ENCODE measurements around the gene FCHO1. TPM values are rescaled to one million over a fixed set of nuclear protein-coding genes. Genes with fewer than 3 reads are reported as not detected.

Gene FCHO1
- total and polyA plus RNA-seq, 10 of the 15 experiments (the other 5 are each of a cell fraction or from before 2014, with no cell fraction given), result 0.14 to 45.8 (median 15.8) TPM

DNA sequence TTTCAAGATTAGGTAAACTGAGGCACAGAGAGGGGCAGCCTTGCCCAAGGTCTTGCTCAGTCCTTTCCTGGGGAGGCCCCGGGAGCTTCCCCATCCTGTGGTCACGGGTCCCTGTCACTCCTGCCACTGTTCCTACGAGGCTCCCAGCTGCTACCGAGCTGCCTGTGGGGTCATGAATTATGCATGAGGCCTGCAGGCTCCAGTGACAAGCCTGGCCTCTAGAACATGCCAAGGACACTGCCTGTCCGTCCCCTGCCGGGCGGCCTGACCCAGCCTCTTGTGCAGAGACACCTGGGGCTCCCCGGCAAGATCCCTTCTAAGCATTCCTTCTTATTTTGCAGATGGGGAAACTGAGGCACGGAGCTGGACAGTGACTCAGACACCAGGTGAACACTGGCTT is 2.7 kb downstream of the FCHO1 start:
- no peaks in the 10 kb centered on the region for H4K20me1 ChIP-seq (ENCODE audit: control insufficient read depth, insufficient read depth)
- no peak for FAIRE-seq
- H3K4me1 ChIP-seq (ENCODE audit: control insufficient read depth, insufficient read depth, low read length), result peaks cover 56% of the 10 kb centered on the region
- H3K4me3 ChIP-seq, result no peak overlapping the region
- POLR2A ChIA-PET, result interaction anchor here (0.6 to 3.0 kb wide), 8 partner anchors 9 to 636 kb away, joined by 3 to 23 read pairs (median 7); partner anchors contain the start of gene MAP1S
- H3K9ac ChIP-seq (ENCODE audit: control insufficient read depth, insufficient read depth, low read length), result no peak overlapping the region
- no peak for ATAC-seq
- no TSS peak for BruUV-seq (replicated peaks)
- peak overlapping the region; percentile 67 for H3K27ac ChIP-seq (ENCODE audit: control insufficient read depth, insufficient read depth)
- CTCF ChIA-PET, result interaction anchor here (0.8 to 6.8 kb wide), 23 partner anchors 10 to 258 kb away, joined by 3 to 85 read pairs (median 9); partner anchors contain the start of genes JAK3, MAP1S, PGLS and RPL18A
- SMC1A ChIA-PET (ENCODE audit: uncharacterized antibody, unreplicated experiment), result interaction anchor here (0.9 to 8.8 kb wide), 17 partner anchors 8 to 227 kb away, joined by 3 to 93 read pairs (median 5); partner anchors contain the start of genes MAP1S and RPL18A
- no peaks in the 10 kb centered on the region for H3K9me3 ChIP-seq (replicated peaks; ENCODE audit: control insufficient read depth, insufficient read depth, low read length)
- intact Hi-C loops (cut with micrococcal nuclease; ENCODE audit: unreplicated experiment), result loop anchor here (2.0 to 5.0 kb wide), 2 partner anchors 23 to 37 kb away; partner anchors contain the start of gene MAP1S
- WGBS (ENCODE audit: insufficient coverage, insufficient replicate concordance, low lambda C conversion rate, missing lambda C conversion rate), result 35% methylated on average over 9 of the region's 9 CpGs
- peak overlapping the region; percentile 82 for H3K4me2 ChIP-seq (ENCODE audit: control insufficient read depth, insufficient read depth)
- peaks cover 30% of the 10 kb centered on the region for H3K79me2 ChIP-seq (ENCODE audit: control insufficient read depth, insufficient read depth, low read length)
- DNase-seq (ENCODE audit: low read depth, low spot score), result no peak
- peaks cover 0 to 5% of the 10 kb centered on the region in 2 experiments; a peak in 3 of 4 replicates for H3K36me3 ChIP-seq (ENCODE audit: control insufficient read depth in 2 of 2, insufficient read depth in 2 of 2, low read length in 1 of 2)
- H3K27me3 ChIP-seq (replicated peaks in 1 of 2; ENCODE audit: control insufficient read depth in 2 of 2, insufficient read depth in 2 of 2, low read length in 1 of 2), result no peaks in the 10 kb centered on the region
- H2AFZ ChIP-seq (ENCODE audit: control insufficient read depth, low read depth, low read length), result no peak overlapping the region
- RAD21 ChIA-PET (ENCODE audit: unreplicated experiment), result interaction anchor here (0.9 to 6.7 kb wide), 23 partner anchors 9 to 232 kb away, joined by 3 to 96 read pairs (median 7); partner anchors contain the start of genes JAK3, MAP1S and RPL18A
- in situ Hi-C loops (cut with MboI), result no loop called here
- TF ChIP-seq POU2F2 (IDR thresholded peaks at IDR 0.05; ENCODE audit: borderline replicate concordance, low read depth, low read length), result peak; percentile 98
- TF ChIP-seq STAT1 (conservative IDR thresholded peaks at IDR 0.05), result no peak

- H3K4me1 ChIP-seq (ENCODE audit: control insufficient read depth, insufficient read depth, low read length), result peaks cover 54% of the 10 kb centered on the region
- RAD21 ChIA-PET (ENCODE audit: unreplicated experiment), result interaction anchor here (0.8 to 6.7 kb wide), 25 partner anchors 8 to 369 kb away, joined by 3 to 96 read pairs (median 4); partner anchors contain the start of genes JAK3, MAP1S and RPL18A
- H3K27me3 ChIP-seq (replicated peaks in 1 of 2; ENCODE audit: control insufficient read depth in 2 of 2, insufficient read depth in 2 of 2, low read length in 1 of 2), result no peaks in the 10 kb centered on the region
- ATAC-seq (peak; percentile 77), FAIRE-seq (peak; percentile 97), DNase-seq (ENCODE audit: low read depth, low spot score) (peak; percentile 87)
- intact Hi-C loops (cut with micrococcal nuclease; ENCODE audit: unreplicated experiment), result loop anchor here (2.0 to 5.0 kb wide), 2 partner anchors 22 to 38 kb away; partner anchors contain the start of gene MAP1S
- in situ Hi-C loops (cut with MboI), result no loop called here
- peak overlapping the region; percentile 82 for H3K4me2 ChIP-seq (ENCODE audit: control insufficient read depth, insufficient read depth)
- peaks cover 23% of the 10 kb centered on the region for H3K79me2 ChIP-seq (ENCODE audit: control insufficient read depth, insufficient read depth, low read length)
- H2AFZ ChIP-seq (ENCODE audit: control insufficient read depth, low read depth, low read length), result no peak overlapping the region
- H3K9me3 ChIP-seq (replicated peaks; ENCODE audit: control insufficient read depth, insufficient read depth, low read length), result no peaks in the 10 kb centered on the region; the same call in 2 of the 3 replicates
- H3K4me3 ChIP-seq, result peak overlapping the region; percentile 45; the same call in 1 of the 2 replicates
- H3K27ac ChIP-seq (ENCODE audit: control insufficient read depth, insufficient read depth), result peak overlapping the region; percentile 67
- WGBS (ENCODE audit: insufficient coverage, insufficient replicate concordance, low lambda C conversion rate, missing lambda C conversion rate), result 10% methylated on average over 5 of the region's 5 CpGs
- BruUV-seq (replicated peaks), result no TSS peak
- no peaks in the 10 kb centered on the region for H4K20me1 ChIP-seq (ENCODE audit: control insufficient read depth, insufficient read depth)
- SMC1A ChIA-PET (ENCODE audit: uncharacterized antibody, unreplicated experiment), result interaction anchor here (0.6 to 8.8 kb wide), 23 partner anchors 9 to 244 kb away, joined by 3 to 93 read pairs (median 5); partner anchors contain the start of genes CCDC124, JAK3, MAP1S and RPL18A
- CTCF ChIA-PET, result interaction anchor here (0.6 to 6.8 kb wide), 28 partner anchors 11 to 259 kb away, joined by 3 to 85 read pairs (median 6); partner anchors contain the start of genes JAK3, MAP1S, PGLS and RPL18A
- H3K9ac ChIP-seq (ENCODE audit: control insufficient read depth, insufficient read depth, low read length), result peak overlapping the region; percentile 1; the same call in 1 of the 2 replicates
- H3K36me3 ChIP-seq (ENCODE audit: control insufficient read depth in 2 of 2, insufficient read depth in 2 of 2, low read length in 1 of 2), result peaks cover 0 to 5% of the 10 kb centered on the region in 2 experiments; a peak in 3 of 4 replicates
- POLR2A ChIA-PET, result interaction anchor here (0.5 to 3.0 kb wide), 13 partner anchors 8 to 920 kb away, joined by 3 to 23 read pairs (median 5); partner anchors contain the start of gene MAP1S
- TF ChIP-seq RELA (IDR thresholded peaks at IDR 0.05; ENCODE audit: borderline replicate concordance, partially characterized antibody) (peak; percentile 64), NKRF (conservative IDR thresholded peaks at IDR 0.05) (peak; percentile 68; the same call in 1 of the 2 replicates), TCF3 (IDR thresholded peaks at IDR 0.05; ENCODE audit: borderline replicate concordance, insufficient read depth, low read depth, low read length) (no peak), ELK1 (IDR thresholded peaks at IDR 0.05; ENCODE audit: low read depth, low read length) (no peak), JUND (IDR thresholded peaks at IDR 0.05; ENCODE audit: low read depth, low read length) (no peak), CREM (IDR thresholded peaks at IDR 0.05; ENCODE audit: low read depth) (peak; percentile 71)
Observed at GRCh38 chr19:17754634-17755442, 3.6 kb downstream of the FCHO1 start.

Measured in GM12878 (cell line).